Left lung (tissue), 10 donors: ENCODE measurements around the gene LZTS2. TPM values are rescaled to one million over a fixed set of nuclear protein-coding genes. Genes with fewer than 3 reads are reported as not detected.
"Not testable (repeated sequence)": the region's sequence is repeated elsewhere in the genome, so short reads cannot be mapped to it uniquely, and the experiment has no call there.

Source experiments
- ATAC-seq: fragments of 200-7000 bp; cut with Tn5 transposase; one replicate; pipeline ENCODE4 v1.9.1; 2020; ENCODE audit warnings: moderate library complexity
- DNase-seq, 4 donors: peaks; one replicate each; pipeline ENCODE4 v3.0.0-alpha.2; 2013 to 2020
- H3K27ac ChIP-seq, 2 donors: fragments of 200-600 bp; sonication (generic) in 1 of 2; one replicate each; pipeline versions ENCODE4 v1.5.0 to v1.8.0; 2020 to 2021
- H3K27me3 ChIP-seq, 2 donors: fragments of 200-600 bp; sonication (generic) in 1 of 2; one replicate each; pipeline versions ENCODE4 v1.5.0 to v1.8.0; 2020 to 2021
- H3K36me3 ChIP-seq, 2 donors: fragments of 200-600 bp; sonication (generic) in 1 of 2; one replicate each; pipeline versions ENCODE4 v1.5.0 to v1.8.0; 2020 to 2021
- H3K4me1 ChIP-seq, 2 donors: fragments of 200-600 bp; one replicate each; pipeline ENCODE4 v1.8.0; 2021
- H3K4me3 ChIP-seq, 2 donors: fragments of 200-600 bp; sonication (generic) in 1 of 2; one replicate each; pipeline versions ENCODE4 v1.5.0 to v1.8.0; 2020 to 2021; ENCODE audit warnings: mild to moderate bottlenecking in 1 of 2
- H3K9me3 ChIP-seq, 2 donors: fragments of 200-600 bp; sonication (generic) in 1 of 2; one replicate each; pipeline versions ENCODE4 v1.5.0 to v1.8.0; 2020 to 2021
- CTCF ChIP-seq, 2 donors: fragments of 200-600 bp; sonication (generic) in 1 of 2; IDR thresholded peaks; one replicate each; pipeline versions ENCODE4 v1.5.0 to v1.8.0; 2021; ENCODE audit warnings: antibody characterized with exemption in 2 of 2
- intact Hi-C, 2 donors: fragments of 100-400 bp; cut with DNase I; formaldehyde crosslinking; loops; one replicate each; pipeline versions ENCODE4 v1.11.2 to v1.14.2; 2022
- polyA plus RNA-seq, 6 donors: library from polyadenylated mRNA; unstranded; fragments of 120-200 nt; gene quantifications; one replicate each; pipeline ENCODE4 v1.2.1, GENCODE V29; 2013; ENCODE audit not compliant: insufficient read length in 6 of 6
- total RNA-seq, 2 donors: library from RNA; stranded (reverse); fragmentation: NEBNext Ultra II Directional; extraction: Animal tissue kit (Norgen Biotek cat#: 25700); gene quantifications; one replicate each; pipeline ENCODE4 v1.2.1, GENCODE V29; 2021
- donor health status: DM: no; HTN: yes; CAD: no.
- donor health status: DM: no; HTN: no; CAD: no.

LZTS2 gene
- total and polyA plus RNA-seq, 8 donors, result 45.2 to 65.7 (median 58.6) TPM

GRCh38 chr10:100972115-100972903 lies 27.3 kb upstream of the LZTS2 start:
- Histone ChIP-seq H3K27ac (no peak overlapping the region), H3K4me3 (no peak overlapping the region), H3K27me3 (peaks cover 0 to 15% of the 10 kb centered on the region in 2 donors), H3K36me3 (no peaks in the 10 kb centered on the region), H3K4me1 (peaks cover 5 to 15% of the 10 kb centered on the region in 2 donors), H3K9me3 (no peaks in the 10 kb centered on the region)
- no peak for TF ChIP-seq CTCF (IDR thresholded peaks at IDR 0.05)
- ATAC-seq, result no peak
- no peak for DNase-seq
- intact Hi-C loops, result no loop called here

- intact Hi-C loops, result no loop called here
- Histone ChIP-seq H3K4me3 (no peak overlapping the region), H3K36me3 (no peaks in the 10 kb centered on the region), H3K27me3 (peaks cover 0 to 15% of the 10 kb centered on the region in 2 donors), H3K9me3 (no peaks in the 10 kb centered on the region), H3K4me1 (peaks cover 5 to 15% of the 10 kb centered on the region in 2 donors), H3K27ac (no peak overlapping the region)
- no peak for TF ChIP-seq CTCF (IDR thresholded peaks at IDR 0.05)
- ATAC-seq (no peak), DNase-seq (no peak)
Measured at GRCh38 chr10:100972904-100973535, 26.6 kb upstream of the LZTS2 start.

DNA sequence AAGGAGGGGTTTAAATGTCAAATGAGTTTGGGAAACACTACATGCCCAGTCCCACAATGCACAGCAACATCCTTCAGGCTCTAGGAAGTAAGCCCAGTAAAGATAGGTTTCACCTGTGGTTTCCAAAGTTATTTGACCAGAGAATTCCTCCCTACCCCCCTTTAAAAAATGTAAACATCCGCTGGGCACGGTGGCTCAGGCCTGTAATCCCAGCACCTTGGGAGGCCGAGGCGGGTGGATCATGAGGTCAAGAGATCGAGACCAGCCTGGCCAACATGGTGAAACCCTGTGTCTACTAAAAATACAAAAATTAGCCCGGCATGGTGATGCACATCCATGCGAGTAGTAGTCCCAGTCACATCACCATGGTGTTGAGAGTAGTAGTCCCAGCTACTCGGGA lies 24.2 kb upstream of the LZTS2 start:
- intact Hi-C loops, H3K27me3 ChIP-seq, H3K4me1 ChIP-seq, H3K4me3 ChIP-seq, H3K9me3 ChIP-seq, H3K27ac ChIP-seq, DNase-seq, ATAC-seq: not testable (repeated sequence)
- peaks cover 0 to 20% of the 10 kb centered on the region in 2 donors for H3K36me3 ChIP-seq

DNA sequence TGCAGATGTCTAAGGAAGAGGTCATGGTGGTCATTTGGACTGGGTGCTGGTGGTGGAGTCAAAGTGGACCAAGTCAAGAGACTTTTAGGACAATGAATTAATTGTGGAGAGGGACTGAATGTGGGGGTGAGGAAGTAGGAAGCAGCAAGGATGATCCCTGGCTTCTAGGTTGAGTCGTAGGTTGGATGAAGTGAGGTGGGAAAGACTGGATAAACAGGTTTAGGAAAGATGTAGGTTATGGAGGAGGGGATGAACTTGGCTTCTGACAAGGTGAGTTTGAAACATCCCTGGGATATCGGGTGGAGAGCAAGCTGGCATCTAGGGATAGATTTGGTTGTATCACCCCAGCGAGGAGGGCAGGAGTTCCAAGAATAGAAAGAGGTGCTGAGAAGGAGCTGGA lies 22.7 kb upstream of the LZTS2 start:
- Histone ChIP-seq H3K9me3 (no peaks in the 10 kb centered on the region), H3K27ac (no peak overlapping the region), H3K27me3 (no peaks in the 10 kb centered on the region), H3K4me3 (no peak overlapping the region), H3K36me3 (peaks cover 0 to 33% of the 10 kb centered on the region in 2 donors), H3K4me1 (no peaks in the 10 kb centered on the region)
- no peak for TF ChIP-seq CTCF (IDR thresholded peaks at IDR 0.05)
- ATAC-seq (no peak), DNase-seq (no peak)
- intact Hi-C loops, result no loop called here

- Histone ChIP-seq H3K36me3 (peaks cover 0 to 38% of the 10 kb centered on the region in 2 donors), H3K4me3 (no peak overlapping the region), H3K27me3 (no peaks in the 10 kb centered on the region), H3K9me3 (no peaks in the 10 kb centered on the region), H3K27ac (no peak overlapping the region), H3K4me1 (no peaks in the 10 kb centered on the region)
- ATAC-seq, result no peak
- DNase-seq, result no peak
- TF ChIP-seq CTCF (IDR thresholded peaks at IDR 0.05), result no peak
- intact Hi-C loops, result no loop called here
Measured at GRCh38 chr10:100977436-100977835, 22.2 kb upstream of the LZTS2 start.
